Measurements from ENCODE around the gene CD6. TPM values are rescaled to one million over a fixed set of nuclear protein-coding genes. Genes with fewer than 3 reads are reported as not detected.

CD6 gene
- total RNA-seq, 6 experiments from 2014 or later = 0.29 to 2.4 (median 0.52) TPM

GRCh38 chr11:60923800-60924109, 47.7 kb upstream of the CD6 start:
- H3K4me1 ChIP-seq = peaks cover 0 to 11% (median 0%) of the 10 kb centered on the region in 4 donors
- intact Hi-C loops (cut with DNase I) = no loop called here
- no peak for TF ChIP-seq CTCF (IDR thresholded peaks at IDR 0.05)
- no peak for TF ChIP-seq POLR2A (IDR thresholded peaks at IDR 0.05)
- DNase-seq (no peak), ATAC-seq (peak; percentile 6 to 34 (median 9))
- H3K27me3 ChIP-seq = no peaks in the 10 kb centered on the region
- H3K4me3 ChIP-seq = no peak overlapping the region
- whole genome bisulfite sequencing (ENCODE audit: insufficient coverage, low coverage, low lambda C conversion rate, missing lambda C conversion rate) = 80% methylated on average over 2 of the region's 6 CpGs
- peaks cover 0 to 27% (median 14%) of the 10 kb centered on the region in 4 donors for H3K36me3 ChIP-seq
- no peak overlapping the region for H3K27ac ChIP-seq
- H3K9me3 ChIP-seq = no peaks in the 10 kb centered on the region

- peaks cover 0 to 11% (median 0%) of the 10 kb centered on the region in 4 donors for H3K4me1 ChIP-seq
- no peaks in the 10 kb centered on the region for H3K9me3 ChIP-seq
- H3K4me3 ChIP-seq = peak within 1 kb of the TSS; percentile 31 to 61 (median 39)
- TF ChIP-seq CTCF (IDR thresholded peaks at IDR 0.05) (no peak), POLR2A (IDR thresholded peaks at IDR 0.05) (no peak)
- H3K27ac ChIP-seq = no peak within 1 kb of the TSS
- no peaks in the 10 kb centered on the region for H3K27me3 ChIP-seq
- DNase-seq (peak; percentile 76 to 77 (median 76)), ATAC-seq (peak; percentile 78 to 90 (median 85))
- H3K36me3 ChIP-seq = peaks cover 0 to 27% (median 14%) of the 10 kb centered on the region in 4 donors
- 0% methylated on average over 11 of the region's 69 CpGs for WGBS (ENCODE audit: insufficient coverage, low coverage, low lambda C conversion rate, missing lambda C conversion rate)
- intact Hi-C loops (cut with DNase I) = no loop called here
Observed at GRCh38 chr11:60924110-60924905, 47.2 kb upstream of the CD6 start, which contains the start of gene TMEM132A. TMEM132A (plus strand) TSS chr11:60924460; CDS start chr11:60924634, 174 bp downstream.

- TF ChIP-seq CTCF (IDR thresholded peaks at IDR 0.05) = no peak
- no peak for TF ChIP-seq POLR2A (IDR thresholded peaks at IDR 0.05)
- WGBS (ENCODE audit: insufficient coverage, low coverage, low lambda C conversion rate, missing lambda C conversion rate) = 11% methylated on average over 14 of the region's 35 CpGs
- Histone ChIP-seq H3K27ac (no peak overlapping the region), H3K27me3 (no peaks in the 10 kb centered on the region), H3K9me3 (no peaks in the 10 kb centered on the region), H3K4me3 (peak overlapping the region; percentile 31 to 61 (median 39)), H3K36me3 (peaks cover 0 to 20% (median 14%) of the 10 kb centered on the region in 4 donors), H3K4me1 (peaks cover 0 to 11% (median 0%) of the 10 kb centered on the region in 4 donors)
- intact Hi-C loops (cut with DNase I) = no loop called here
- ATAC-seq (peak in 2 of 4 donors; percentile 3 to 6), DNase-seq (no peak)
Observed at GRCh38 chr11:60924906-60925853, 46.3 kb upstream of the CD6 start.

- 56% methylated on average over 6 of the region's 6 CpGs for WGBS (ENCODE audit: insufficient coverage, low coverage, low lambda C conversion rate, missing lambda C conversion rate)
- H3K27ac ChIP-seq = no peak overlapping the region
- no peak for TF ChIP-seq POLR2A (IDR thresholded peaks at IDR 0.05)
- TF ChIP-seq CTCF (IDR thresholded peaks at IDR 0.05) = no peak
- DNase-seq (no peak), ATAC-seq (no peak)
- peaks cover 0 to 13% (median 8%) of the 10 kb centered on the region in 4 donors for H3K36me3 ChIP-seq
- intact Hi-C loops (cut with DNase I) = no loop called here
- H3K9me3 ChIP-seq = no peaks in the 10 kb centered on the region
- H3K4me1 ChIP-seq = peaks cover 0 to 11% (median 0%) of the 10 kb centered on the region in 4 donors
- no peaks in the 10 kb centered on the region for H3K27me3 ChIP-seq
- no peak overlapping the region for H3K4me3 ChIP-seq
Observed at GRCh38 chr11:60925868-60926267, 45.6 kb upstream of the CD6 start.

All from right lobe of liver (tissue), 6 donors.